Trophoblast cell (in vitro differentiated cells and primary cell): Measurements from ENCODE around the gene RDH5.
A peak's percentile ranks its signal among the peaks of the same experiment; 100 is the strongest.

Experiments used
- DNase-seq, 2 donors: peaks; one replicate each; pipeline ENCODE4 v3.0.0-alpha.2; 2016
- H2AFZ ChIP-seq: 2 replicates; pipeline ENCODE4 v1.6.1; 2013; ENCODE audit warnings: low read length, moderate library complexity, mild to moderate bottlenecking; ENCODE audit not compliant: insufficient read depth, poor library complexity
- H2AK5ac ChIP-seq: 2 replicates; pipeline ENCODE4 v1.6.1; 2013; ENCODE audit warnings: mild to moderate bottlenecking, low read length
- H2BK120ac ChIP-seq: 2 replicates; pipeline ENCODE4 v1.6.1; 2013; ENCODE audit warnings: low read length, mild to moderate bottlenecking, moderate library complexity; ENCODE audit not compliant: insufficient read depth, poor library complexity
- H2BK12ac ChIP-seq: 2 replicates; pipeline ENCODE4 v1.6.1; 2013; ENCODE audit warnings: mild to moderate bottlenecking, low read length, moderate library complexity
- H2BK5ac ChIP-seq: 2 replicates; pipeline ENCODE4 v1.6.1; 2013; ENCODE audit warnings: low read length, low read depth, moderate library complexity, mild to moderate bottlenecking; ENCODE audit not compliant: poor library complexity
- H3K14ac ChIP-seq: 2 replicates; pipeline ENCODE4 v1.6.1; 2013; ENCODE audit warnings: mild to moderate bottlenecking, low read length
- H3K18ac ChIP-seq: 2 replicates; pipeline ENCODE4 v1.6.1; 2013; ENCODE audit warnings: mild to moderate bottlenecking, low read length
- H3K23ac ChIP-seq: 2 replicates; pipeline ENCODE4 v1.6.1; 2013; ENCODE audit warnings: low read length
- H3K27ac ChIP-seq: 2 replicates; pipeline ENCODE4 v1.5.1; 2013; ENCODE audit warnings: low read depth, mild to moderate bottlenecking, inconsistent platforms, low read length, moderate library complexity
- H3K27me3 ChIP-seq: 2 replicates; pipeline ENCODE4 v1.6.1; 2013; ENCODE audit warnings: inconsistent platforms, mild to moderate bottlenecking, low read length, moderate library complexity; ENCODE audit not compliant: insufficient read depth
- H3K36me3 ChIP-seq, 2 experiments: 1 replicate in 1 of 2; 2 replicates in 1 of 2; pipeline ENCODE4 v1.6.1; 2013; ENCODE audit warnings: low read length in 2 of 2, mild to moderate bottlenecking in 2 of 2, moderate library complexity in 1 of 2; ENCODE audit not compliant: insufficient read depth in 2 of 2, control insufficient read depth in 1 of 2
- H3K4ac ChIP-seq: 2 replicates; pipeline ENCODE4 v1.6.1; 2013; ENCODE audit warnings: low read depth, mild to moderate bottlenecking, low read length, moderate library complexity
- H3K4me1 ChIP-seq, 2 experiments: 1 replicate in 1 of 2; 2 replicates in 1 of 2; pipeline ENCODE4 v1.6.1; 2013; ENCODE audit warnings: low read length in 2 of 2, mild to moderate bottlenecking in 2 of 2, moderate library complexity in 1 of 2; ENCODE audit not compliant: insufficient read depth in 2 of 2, control insufficient read depth in 1 of 2
- H3K4me2 ChIP-seq: 2 replicates; pipeline ENCODE4 v1.6.1; 2013; ENCODE audit warnings: inconsistent platforms, mild to moderate bottlenecking, low read length, moderate library complexity
- H3K4me3 ChIP-seq: 2 replicates; pipeline ENCODE4 v1.5.1; 2013; ENCODE audit warnings: mild to moderate bottlenecking, low read depth, low read length, inconsistent platforms
- H3K79me1 ChIP-seq: one replicate; pipeline ENCODE4 v1.6.1; 2013; ENCODE audit warnings: low read length
- H3K79me2 ChIP-seq: 2 replicates; pipeline ENCODE4 v1.6.1; 2013; ENCODE audit warnings: low read length, mild to moderate bottlenecking; ENCODE audit not compliant: control insufficient read depth, insufficient read depth, poor library complexity
- H3K9ac ChIP-seq: 2 replicates; pipeline ENCODE4 v1.6.1; 2013; ENCODE audit warnings: mild to moderate bottlenecking, low read length
- H3K9me3 ChIP-seq: 2 replicates; pipeline ENCODE4 v1.6.1; 2013; ENCODE audit warnings: low read depth, mild to moderate bottlenecking, control low read depth, inconsistent platforms, low read length; ENCODE audit not compliant: insufficient read depth
- H4K12ac ChIP-seq: 2 replicates; pipeline ENCODE4 v1.6.1; 2013; ENCODE audit warnings: low read depth, mild to moderate bottlenecking, low read length, moderate library complexity
- H4K8ac ChIP-seq: 2 replicates; pipeline ENCODE4 v1.6.1; 2013; ENCODE audit warnings: low read depth, mild to moderate bottlenecking, low read length, moderate library complexity
- H4K91ac ChIP-seq: one replicate; pipeline ENCODE4 v1.6.1; 2013; ENCODE audit warnings: low read depth, mild to moderate bottlenecking, low read length, moderate library complexity
- WGBS: extraction: QIAGEN DNeasy Blood & Tissue Kit; methylation state at CpG from one replicate; pipeline ENCODE4 v1.1.7; 2013; ENCODE audit warnings: missing lambda C conversion rate; ENCODE audit not compliant: insufficient read length, insufficient coverage; ENCODE audit errors: extremely low coverage; 5-methylcytosine and 5-hydroxymethylcytosine counted together

Gene RDH5

DNA sequence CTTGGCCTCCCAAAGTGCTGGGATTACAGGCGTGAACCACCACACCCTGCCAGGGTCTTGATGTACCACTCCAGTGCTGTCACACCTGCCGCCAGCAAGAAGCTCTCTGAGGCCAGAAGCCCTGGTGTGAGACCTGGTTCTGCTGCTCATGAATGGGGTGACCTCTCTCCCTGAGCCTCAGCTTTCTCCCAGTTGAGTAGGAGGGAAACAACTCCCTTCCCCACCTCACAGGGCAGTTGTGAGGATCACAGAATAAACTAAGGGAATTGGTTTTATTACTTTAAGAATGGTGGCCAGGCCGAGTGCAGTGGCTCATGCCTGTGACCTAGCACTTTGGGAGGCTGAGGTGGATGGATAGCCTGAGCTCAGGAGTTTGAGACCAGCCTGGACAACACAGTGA, 14.4 kb downstream of the RDH5 start:
- Histone ChIP-seq H3K4me2 (no peak overlapping the region), H3K9ac (no peak overlapping the region), H3K27ac (no peak overlapping the region), H4K8ac (no peak overlapping the region), H4K12ac (no peak overlapping the region), H3K4me1 (peaks cover 10 to 15% of the 10 kb centered on the region in 2 experiments), H2BK5ac (no peak overlapping the region), H2BK120ac (no peak overlapping the region), H3K14ac (no peak overlapping the region), H2BK12ac (no peak overlapping the region), H3K4ac (no peak overlapping the region), H3K4me3 (no peak overlapping the region), H3K23ac (no peak overlapping the region), H4K91ac (no peak overlapping the region), H3K79me1 (peaks cover 2% of the 10 kb centered on the region), H2AK5ac (no peak overlapping the region), H3K9me3 (no peaks in the 10 kb centered on the region), H3K18ac (no peak overlapping the region), H3K79me2 (no peaks in the 10 kb centered on the region), H3K36me3 (no peaks in the 10 kb centered on the region), H3K27me3 (no peaks in the 10 kb centered on the region), H2AFZ (no peak overlapping the region)
- no CpG with 5 or more reads among the region's 3 CpGs for WGBS
- DNase-seq: no peak

DNA sequence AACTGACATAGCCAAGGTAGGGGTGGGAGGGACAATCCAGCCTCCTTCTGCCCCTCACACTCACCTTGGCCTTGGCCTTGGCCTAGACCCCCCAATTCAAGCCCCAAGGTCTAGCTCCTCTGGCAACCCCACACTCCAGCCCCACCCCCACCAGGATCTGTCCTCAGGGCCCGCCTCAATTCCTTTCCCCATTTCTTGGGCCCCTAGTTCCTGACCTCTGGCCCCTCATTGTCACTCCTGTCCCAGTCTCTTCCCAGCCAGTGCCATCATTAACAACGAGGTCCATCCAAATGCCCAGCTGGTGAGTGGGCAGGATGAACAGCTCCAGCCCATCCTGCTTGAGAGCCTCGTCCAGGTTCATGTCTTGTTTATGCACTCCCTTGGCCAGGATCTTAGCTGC, 15.9 kb downstream of the RDH5 start:
- no peak overlapping the region for H3K18ac ChIP-seq
- no peaks in the 10 kb centered on the region for H3K9me3 ChIP-seq
- WGBS: no CpG with 5 or more reads among the region's 3 CpGs
- H3K79me1 ChIP-seq: no peaks in the 10 kb centered on the region
- H2BK120ac ChIP-seq: no peak overlapping the region
- no peak overlapping the region for H3K4ac ChIP-seq
- DNase-seq: no peak
- peak overlapping the region; percentile 2 for H3K9ac ChIP-seq
- no peaks in the 10 kb centered on the region for H3K79me2 ChIP-seq
- no peaks in the 10 kb centered on the region for H3K27me3 ChIP-seq
- H3K14ac ChIP-seq: no peak overlapping the region
- no peak overlapping the region for H2BK5ac ChIP-seq
- no peak overlapping the region for H2AK5ac ChIP-seq
- H3K4me3 ChIP-seq: no peak overlapping the region
- no peak overlapping the region for H4K12ac ChIP-seq
- H2AFZ ChIP-seq: no peak overlapping the region
- H3K4me1 ChIP-seq: peaks cover 4 to 9% of the 10 kb centered on the region in 2 experiments
- no peaks in the 10 kb centered on the region for H3K36me3 ChIP-seq
- H3K23ac ChIP-seq: no peak overlapping the region
- no peak overlapping the region for H3K27ac ChIP-seq
- H3K4me2 ChIP-seq: no peak overlapping the region
- no peak overlapping the region for H2BK12ac ChIP-seq
- H4K8ac ChIP-seq: no peak overlapping the region
- no peak overlapping the region for H4K91ac ChIP-seq

DNA sequence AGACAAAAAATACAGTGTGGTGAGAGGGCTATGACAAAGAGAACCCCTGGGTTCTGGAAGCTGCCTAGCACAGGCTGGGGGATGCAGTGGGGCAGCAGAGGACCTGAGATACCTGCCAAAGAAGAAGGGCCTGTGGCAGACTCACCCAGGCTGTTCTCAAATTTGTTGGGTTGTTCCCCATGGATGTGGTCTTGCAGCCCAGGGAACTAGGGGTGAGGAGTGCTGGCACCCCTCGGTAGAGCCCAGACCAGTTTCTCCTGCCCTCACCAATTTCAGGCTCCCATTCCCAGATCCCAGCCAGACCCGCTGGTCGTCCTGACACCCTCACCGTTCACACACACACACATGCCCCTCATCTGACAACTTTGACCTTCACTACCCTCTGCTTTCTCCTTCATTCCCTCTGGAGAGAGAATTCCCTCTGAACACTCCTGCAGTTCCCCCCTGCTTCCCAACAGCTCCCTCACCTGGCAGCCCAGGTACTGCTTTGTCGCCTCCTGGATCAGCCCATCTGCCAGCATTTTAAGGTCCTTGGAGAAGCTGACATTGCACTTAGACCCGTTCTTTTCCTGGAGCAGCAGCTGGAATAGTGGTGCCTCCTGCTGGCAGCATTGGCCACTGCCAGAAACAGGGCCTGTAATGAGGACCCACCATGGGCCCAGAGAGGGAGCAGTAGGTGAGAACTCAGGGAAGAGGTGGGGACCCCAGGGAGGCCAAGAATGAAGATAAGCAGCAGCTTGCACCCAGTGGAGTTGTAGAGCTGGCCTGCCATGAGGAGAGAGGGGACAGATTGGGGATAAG, 16.8 kb downstream of the RDH5 start:
- Histone ChIP-seq H2BK5ac (no peak overlapping the region), H3K4ac (no peak overlapping the region), H3K36me3 (no peaks in the 10 kb centered on the region), H3K27me3 (no peaks in the 10 kb centered on the region), H2AFZ (no peak overlapping the region), H2BK12ac (peak overlapping the region; percentile 17), H2AK5ac (peak overlapping the region; percentile 50), H4K8ac (peak overlapping the region; percentile 63), H3K18ac (no peak overlapping the region), H3K23ac (no peak overlapping the region), H3K27ac (no peak overlapping the region), H4K91ac (no peak overlapping the region), H3K4me1 (peaks cover 5 to 11% of the 10 kb centered on the region in 2 experiments), H3K79me1 (no peaks in the 10 kb centered on the region), H3K14ac (no peak overlapping the region), H3K4me3 (no peak overlapping the region), H2BK120ac (no peak overlapping the region), H3K9ac (no peak overlapping the region), H4K12ac (peak overlapping the region; percentile 32), H3K79me2 (no peaks in the 10 kb centered on the region), H3K4me2 (no peak overlapping the region), H3K9me3 (no peaks in the 10 kb centered on the region)
- peak; percentile 80 to 82 for DNase-seq
- WGBS: no CpG with 5 or more reads among the region's 6 CpGs

DNA sequence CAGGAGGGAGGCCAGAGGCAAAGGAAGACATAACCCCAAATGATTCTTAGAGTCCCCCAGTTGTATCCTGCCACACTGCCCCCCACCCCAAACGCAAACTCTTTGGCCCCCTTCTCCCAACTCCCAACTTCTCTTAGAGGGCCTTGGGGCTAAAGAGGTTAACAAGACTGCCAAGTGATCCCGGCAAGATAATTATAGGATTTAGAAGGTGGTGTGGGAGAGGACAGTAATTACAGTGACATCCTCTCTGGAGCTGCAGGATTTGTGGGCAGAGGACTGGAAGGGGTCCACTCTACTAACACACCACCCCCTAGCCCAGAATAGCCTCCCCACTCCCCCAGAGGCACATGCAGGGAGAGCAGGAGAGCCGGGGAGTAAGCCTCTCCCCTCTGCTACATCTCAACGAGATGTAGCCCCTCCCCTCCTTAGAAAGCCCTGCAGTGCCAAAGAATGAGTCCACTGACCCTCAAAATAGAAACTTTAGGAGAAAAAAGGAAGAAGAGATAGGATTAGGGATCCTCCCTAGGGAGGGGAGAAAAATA, 17.5 kb downstream of the RDH5 start:
- Histone ChIP-seq H3K4me2 (peak overlapping the region; percentile 71), H3K9ac (no peak overlapping the region), H3K36me3 (no peaks in the 10 kb centered on the region), H2BK120ac (no peak overlapping the region), H2BK12ac (no peak overlapping the region), H2AK5ac (no peak overlapping the region), H2BK5ac (peak overlapping the region; percentile 10), H4K12ac (peak overlapping the region; percentile 50), H3K14ac (no peak overlapping the region), H3K9me3 (no peaks in the 10 kb centered on the region), H3K79me2 (no peaks in the 10 kb centered on the region), H3K27me3 (no peaks in the 10 kb centered on the region), H3K23ac (no peak overlapping the region), H3K4me1 (peaks cover 7 to 16% of the 10 kb centered on the region in 2 experiments), H4K91ac (no peak overlapping the region), H3K79me1 (no peaks in the 10 kb centered on the region), H3K4me3 (no peak overlapping the region), H3K27ac (no peak overlapping the region), H2AFZ (peak overlapping the region; percentile 67), H4K8ac (peak overlapping the region; percentile 63), H3K18ac (no peak overlapping the region), H3K4ac (no peak overlapping the region)
- no CpG with 5 or more reads among the region's 4 CpGs for WGBS
- no peak for DNase-seq
